HG03135 (cell line): ENCODE measurements around the gene ERC1.
"Not testable (repeated sequence)": the region's sequence is repeated elsewhere in the genome, so short reads cannot be mapped to it uniquely, and the experiment has no call there.

ENCODE experiments used
- ATAC-seq: cut with Tn5 transposase; IDR thresholded peaks from one replicate; pipeline ENCODE4 v1.9.1; 2021; ENCODE audit warnings: mild to moderate bottlenecking, moderate library complexity; ENCODE audit not compliant: unreplicated experiment

ERC1 gene

GRCh38 chr12:1310653-1311052 lies 319.6 kb downstream of the ERC1 start:
- no peak for ATAC-seq

GRCh38 chr12:1311145-1311544 lies 320.1 kb downstream of the ERC1 start:
- ATAC-seq = no peak

GRCh38 chr12:1313906-1314305 lies 322.9 kb downstream of the ERC1 start:
- ATAC-seq = no peak

- no peak for ATAC-seq
These were observed 323.5 kb downstream of the ERC1 start for GRCh38 chr12:1314523-1314922.

GRCh38 chr12:1316991-1317390 lies 326.0 kb downstream of the ERC1 start:
- not testable (repeated sequence) for ATAC-seq

GRCh38 chr12:1318327-1319031 lies 327.5 kb downstream of the ERC1 start:
- ATAC-seq = no peak

- ATAC-seq = no peak
These were observed 328.2 kb downstream of the ERC1 start for GRCh38 chr12:1319212-1319611.

GRCh38 chr12:1320021-1320420 lies 329.0 kb downstream of the ERC1 start:
- no peak for ATAC-seq

- ATAC-seq = no peak
These were observed 331.8 kb downstream of the ERC1 start for GRCh38 chr12:1322821-1323220.

GRCh38 chr12:1324099-1324498 lies 333.1 kb downstream of the ERC1 start:
- ATAC-seq = no peak

GRCh38 chr12:1324910-1325309 lies 333.9 kb downstream of the ERC1 start:
- ATAC-seq = no peak

- ATAC-seq = no peak
These were observed 334.6 kb downstream of the ERC1 start for GRCh38 chr12:1325666-1326065.

GRCh38 chr12:1326258-1326657 lies 335.2 kb downstream of the ERC1 start:
- no peak for ATAC-seq

GRCh38 chr12:1328391-1328790 lies 337.4 kb downstream of the ERC1 start:
- no peak for ATAC-seq

- no peak for ATAC-seq
These were observed 338.9 kb downstream of the ERC1 start for GRCh38 chr12:1329784-1330476.

GRCh38 chr12:1330477-1330827 lies 339.4 kb downstream of the ERC1 start:
- no peak for ATAC-seq

- ATAC-seq = no peak
These were observed 341.3 kb downstream of the ERC1 start for GRCh38 chr12:1332327-1332726.

GRCh38 chr12:1338483-1339177 lies 347.6 kb downstream of the ERC1 start:
- ATAC-seq = no peak

GRCh38 chr12:1339178-1339541 lies 348.1 kb downstream of the ERC1 start:
- ATAC-seq = not testable (repeated sequence)

GRCh38 chr12:1339618-1340319 lies 348.7 kb downstream of the ERC1 start:
- no peak for ATAC-seq

- not testable (repeated sequence) for ATAC-seq
These were observed 350.2 kb downstream of the ERC1 start for GRCh38 chr12:1341270-1341669.
